Neural cell (in vitro differentiated cells): Measurements from ENCODE around the gene FRY.

Experiments used
- CTCF ChIP-seq: fragments of 450-650 bp; IDR thresholded peaks from 2 replicates; pipeline ENCODE4 v1.5.1; 2014; ENCODE audit warnings: antibody characterized with exemption, mild to moderate bottlenecking, moderate library complexity; ENCODE audit not compliant: poor library complexity, severe bottlenecking
- EP300 ChIP-seq: fragments of 450-650 bp; conservative IDR thresholded peaks from 2 replicates; pipeline ENCODE4 v1.6.1; 2014; ENCODE audit warnings: antibody characterized with exemption, mild to moderate bottlenecking, moderate library complexity; ENCODE audit not compliant: poor library complexity, severe bottlenecking
- EZH2 ChIP-seq: fragments of 200-600, 300-800 bp; shearing (Covaris generic), sonication (generic); IDR thresholded peaks from 2 replicates; pipeline ENCODE4 v1.6.1; 2014; ENCODE audit warnings: antibody characterized with exemption, low read length, borderline replicate concordance, mild to moderate bottlenecking; ENCODE audit not compliant: insufficient read depth, poor library complexity, severe bottlenecking
- MXI1 ChIP-seq: fragments of 450-650 bp; conservative IDR thresholded peaks from 2 replicates; pipeline ENCODE4 v1.6.1; 2014; ENCODE audit warnings: antibody characterized with exemption, mild to moderate bottlenecking; ENCODE audit not compliant: poor library complexity, severe bottlenecking
- POLR2AphosphoS5 ChIP-seq: IDR thresholded peaks from 2 replicates; pipeline ENCODE4 v1.6.1; 2012
- RAD21 ChIP-seq: fragments of 450-650 bp; conservative IDR thresholded peaks from 2 replicates; pipeline ENCODE4 v1.6.1; 2014; ENCODE audit warnings: antibody characterized with exemption, mild to moderate bottlenecking, moderate library complexity
- SMC3 ChIP-seq: fragments of 450-650 bp; conservative IDR thresholded peaks from 2 replicates; pipeline ENCODE4 v1.6.1; 2014; ENCODE audit warnings: antibody characterized with exemption, mild to moderate bottlenecking, moderate library complexity; ENCODE audit not compliant: poor library complexity
- TAF1 ChIP-seq: IDR thresholded peaks from 2 replicates; pipeline ENCODE4 v1.6.1; 2012; ENCODE audit warnings: low read depth
- TF ChIP-seq, protein P1 (sequence below): IDR thresholded peaks from 2 replicates; pipeline ENCODE4 v1.6.1; 2012; ENCODE audit warnings: borderline replicate concordance

DNA sequence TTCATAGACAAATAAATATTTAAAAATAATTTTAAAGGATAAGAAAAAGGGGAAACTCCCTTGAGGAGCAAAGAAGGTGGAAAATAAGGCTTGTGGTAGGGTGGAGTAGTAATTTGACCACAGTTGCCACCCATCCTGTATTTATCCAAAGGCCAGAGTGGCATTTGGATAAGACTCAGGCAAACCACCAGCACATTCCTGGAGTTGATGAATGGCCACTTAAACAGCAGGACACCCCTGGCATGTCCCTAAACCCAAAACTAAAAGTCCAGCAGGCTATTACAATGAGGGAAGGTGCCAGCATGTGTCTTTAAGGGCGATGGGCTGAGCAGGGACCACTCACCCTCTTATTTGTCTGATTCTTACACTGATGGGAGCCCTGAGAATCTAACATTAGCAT, 9.8 kb upstream of the FRY start:
- TF ChIP-seq CTCF (no peak), EZH2 (no peak), EP300 (no peak), POLR2AphosphoS5 (no peak), MXI1 (no peak), SMC3 (no peak), TAF1 (no peak), RAD21 (no peak)
- TF ChIP-seq, protein P1, sequence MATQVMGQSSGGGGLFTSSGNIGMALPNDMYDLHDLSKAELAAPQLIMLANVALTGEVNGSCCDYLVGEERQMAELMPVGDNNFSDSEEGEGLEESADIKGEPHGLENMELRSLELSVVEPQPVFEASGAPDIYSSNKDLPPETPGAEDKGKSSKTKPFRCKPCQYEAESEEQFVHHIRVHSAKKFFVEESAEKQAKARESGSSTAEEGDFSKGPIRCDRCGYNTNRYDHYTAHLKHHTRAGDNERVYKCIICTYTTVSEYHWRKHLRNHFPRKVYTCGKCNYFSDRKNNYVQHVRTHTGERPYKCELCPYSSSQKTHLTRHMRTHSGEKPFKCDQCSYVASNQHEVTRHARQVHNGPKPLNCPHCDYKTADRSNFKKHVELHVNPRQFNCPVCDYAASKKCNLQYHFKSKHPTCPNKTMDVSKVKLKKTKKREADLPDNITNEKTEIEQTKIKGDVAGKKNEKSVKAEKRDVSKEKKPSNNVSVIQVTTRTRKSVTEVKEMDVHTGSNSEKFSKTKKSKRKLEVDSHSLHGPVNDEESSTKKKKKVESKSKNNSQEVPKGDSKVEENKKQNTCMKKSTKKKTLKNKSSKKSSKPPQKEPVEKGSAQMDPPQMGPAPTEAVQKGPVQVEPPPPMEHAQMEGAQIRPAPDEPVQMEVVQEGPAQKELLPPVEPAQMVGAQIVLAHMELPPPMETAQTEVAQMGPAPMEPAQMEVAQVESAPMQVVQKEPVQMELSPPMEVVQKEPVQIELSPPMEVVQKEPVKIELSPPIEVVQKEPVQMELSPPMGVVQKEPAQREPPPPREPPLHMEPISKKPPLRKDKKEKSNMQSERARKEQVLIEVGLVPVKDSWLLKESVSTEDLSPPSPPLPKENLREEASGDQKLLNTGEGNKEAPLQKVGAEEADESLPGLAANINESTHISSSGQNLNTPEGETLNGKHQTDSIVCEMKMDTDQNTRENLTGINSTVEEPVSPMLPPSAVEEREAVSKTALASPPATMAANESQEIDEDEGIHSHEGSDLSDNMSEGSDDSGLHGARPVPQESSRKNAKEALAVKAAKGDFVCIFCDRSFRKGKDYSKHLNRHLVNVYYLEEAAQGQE, result no peak
